GM21447 (cell line): Measurements from ENCODE around the gene SCN2B.

Experiments
- ATAC-seq: cut with Tn5 transposase; IDR thresholded peaks from one replicate; pipeline ENCODE4 v1.9.1; 2021; ENCODE audit not compliant: unreplicated experiment

SCN2B gene

DNA sequence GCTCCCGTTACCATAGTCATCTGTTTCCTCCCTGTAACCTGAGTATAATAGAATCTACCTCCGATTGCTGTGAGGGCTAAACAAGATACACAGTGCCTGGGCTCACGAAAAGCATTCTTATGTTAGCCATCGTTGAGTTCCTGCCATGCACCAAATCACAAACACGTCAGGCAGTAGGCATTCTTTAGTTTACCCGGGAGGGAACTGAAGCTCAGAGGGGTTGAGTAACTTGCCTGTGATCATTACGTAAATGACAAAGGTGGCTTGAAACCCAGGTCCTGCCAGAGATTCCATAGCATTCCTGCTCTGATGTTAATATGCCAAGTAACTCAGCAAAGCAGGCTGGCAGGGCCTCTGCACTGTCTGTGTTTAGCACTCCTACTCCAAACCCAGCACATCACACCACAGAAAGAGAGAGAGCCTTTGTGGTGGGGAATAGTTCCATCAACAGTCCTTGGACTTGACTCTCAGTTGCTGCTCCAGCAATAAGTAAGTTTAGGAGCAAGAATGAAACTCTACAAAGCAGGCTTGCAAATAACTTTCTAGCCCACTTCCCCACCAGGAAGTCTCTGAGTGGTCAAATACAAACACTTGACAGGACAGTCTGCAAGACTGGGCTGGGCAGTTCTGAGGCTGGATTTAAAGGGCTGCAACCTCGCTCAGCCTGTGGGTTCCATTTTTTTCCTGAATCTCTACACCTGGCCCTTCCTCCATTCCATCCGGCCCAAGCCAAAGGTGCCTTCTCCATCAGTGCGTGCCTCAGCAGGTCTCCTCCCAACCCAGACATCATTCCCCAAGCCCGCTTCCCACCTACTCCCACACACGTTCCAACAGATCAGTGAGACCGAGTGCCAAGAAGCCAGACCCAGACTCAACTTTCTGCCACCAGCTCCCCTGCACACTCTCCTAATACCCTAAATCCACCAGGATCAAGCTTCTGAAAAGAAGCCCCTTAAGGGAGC lies 1.1 kb downstream of the SCN2B start:
- no peak for ATAC-seq

DNA sequence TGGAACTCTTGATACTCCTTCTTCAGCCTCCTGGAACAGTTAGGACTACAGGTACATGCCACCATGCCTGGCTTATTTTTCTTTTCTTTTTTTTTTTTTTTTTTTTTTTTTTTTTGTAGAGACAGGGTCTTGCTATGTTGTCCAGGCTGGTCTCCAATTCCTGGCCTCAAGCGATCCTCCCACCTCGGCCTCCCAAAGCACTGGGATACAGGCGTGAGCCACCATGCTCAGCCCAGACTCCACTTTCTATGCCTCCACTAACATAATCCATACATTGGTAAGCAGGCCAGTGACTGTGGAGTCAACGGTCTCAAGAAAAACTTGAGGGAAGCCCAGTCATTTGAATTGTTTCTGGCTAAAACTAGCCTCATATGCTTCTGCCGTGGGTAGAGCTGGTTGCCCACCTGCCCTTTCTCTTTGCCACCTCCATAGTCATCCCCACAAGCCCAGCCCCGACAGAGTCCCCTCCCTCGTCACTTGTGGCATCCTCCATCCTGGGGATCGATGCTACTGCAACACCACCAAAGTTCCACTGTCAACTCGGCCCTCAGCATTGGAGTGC lies 2.4 kb downstream of the SCN2B start:
- ATAC-seq: no peak

DNA sequence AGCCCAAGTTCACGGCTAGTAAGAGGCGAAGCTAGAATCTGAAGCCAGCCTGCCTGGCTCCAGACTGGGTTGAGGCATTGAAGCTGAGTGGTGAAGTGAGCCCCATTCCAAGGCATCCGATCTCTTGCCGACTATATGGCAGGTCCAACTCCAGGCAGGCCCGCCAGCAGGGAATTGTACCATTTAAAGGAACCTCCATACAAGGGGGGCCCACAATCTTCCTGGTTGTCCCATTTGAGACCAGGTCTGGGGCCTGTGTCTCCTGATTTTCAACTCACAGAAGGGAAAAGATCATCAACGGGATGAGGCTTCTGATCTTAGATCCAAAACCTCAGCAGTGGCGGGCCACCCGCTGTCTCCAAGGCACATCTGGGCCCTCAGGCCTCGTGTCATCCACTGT lies 4.1 kb downstream of the SCN2B start:
- no peak for ATAC-seq

DNA sequence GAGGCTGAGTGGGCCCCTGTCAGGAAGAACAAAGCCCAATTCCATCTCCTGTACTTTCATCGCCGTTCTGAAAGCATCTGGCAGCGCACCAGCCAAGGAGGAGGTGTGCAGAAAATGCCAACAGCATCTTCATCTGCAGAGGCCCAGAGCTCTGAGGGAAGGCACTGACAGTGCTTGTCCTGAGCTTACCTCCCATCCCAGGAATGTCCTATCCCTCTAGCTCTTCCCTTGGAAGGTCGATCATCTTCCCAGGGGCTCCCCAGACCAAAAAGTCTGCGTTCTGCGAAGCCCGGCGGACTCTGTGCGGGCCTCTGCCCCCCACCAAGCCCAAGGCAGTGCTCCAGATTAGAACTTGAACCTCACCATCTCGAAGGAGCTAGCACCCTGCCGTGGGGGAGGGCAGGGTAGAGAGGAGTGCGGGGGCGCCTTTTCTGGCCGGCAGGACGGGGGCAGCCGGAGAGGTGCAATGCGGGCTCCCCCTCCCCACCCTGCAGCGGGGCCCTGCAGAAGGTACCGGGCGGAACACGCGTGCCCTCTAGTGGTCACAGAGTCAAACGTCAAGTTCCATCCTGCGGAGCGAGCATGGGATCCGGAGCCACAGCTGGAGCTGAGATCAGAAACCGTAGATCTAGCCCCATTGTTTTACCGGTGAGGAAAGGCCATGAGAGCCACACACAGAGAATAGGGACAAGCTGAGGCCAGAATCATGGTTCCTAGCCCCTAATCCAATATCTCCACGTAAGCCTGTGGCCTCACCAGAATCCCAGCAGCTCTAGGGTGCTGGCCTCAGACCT lies 5.0 kb downstream of the SCN2B start:
- no peak for ATAC-seq

DNA sequence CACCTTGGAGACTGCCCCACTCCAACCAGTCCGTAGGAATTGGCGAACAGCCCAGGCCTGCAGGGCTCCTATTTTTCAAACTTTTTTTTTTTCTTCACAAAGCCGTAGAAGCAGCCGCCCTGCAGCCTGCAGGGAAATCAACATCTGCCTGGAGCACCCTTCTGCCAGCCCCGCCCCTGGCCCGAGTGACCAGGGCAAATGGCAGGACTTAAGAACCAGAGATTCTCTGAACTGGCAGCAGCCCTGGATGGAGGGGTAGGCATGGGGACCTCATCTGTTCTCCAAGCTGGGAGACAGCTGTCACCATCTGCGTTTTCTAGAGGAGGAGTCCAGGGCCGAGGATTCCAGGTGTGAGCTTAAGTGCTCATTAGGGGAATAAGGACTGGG lies 5.6 kb downstream of the SCN2B start:
- no peak for ATAC-seq

DNA sequence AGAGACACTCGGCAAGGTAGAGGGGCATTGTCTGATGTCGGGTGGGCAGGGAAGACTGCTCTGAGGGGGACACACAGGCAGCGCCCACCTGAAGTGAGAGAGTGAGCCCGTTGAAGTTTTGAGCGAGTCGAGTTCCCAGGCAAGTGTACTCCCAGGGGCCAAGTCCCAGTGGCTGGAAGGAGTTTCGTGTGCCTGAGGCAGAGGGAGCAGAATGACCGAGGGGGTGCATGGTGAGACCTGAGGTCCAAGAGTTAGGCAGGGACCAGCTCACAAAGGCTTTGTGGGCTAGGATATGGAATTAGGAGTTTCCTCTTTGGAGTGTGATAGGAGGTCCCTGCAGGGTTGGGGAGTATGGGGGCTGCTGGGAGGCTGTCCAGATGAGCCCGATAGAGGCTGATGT lies 6.2 kb downstream of the SCN2B start:
- ATAC-seq: no peak

DNA sequence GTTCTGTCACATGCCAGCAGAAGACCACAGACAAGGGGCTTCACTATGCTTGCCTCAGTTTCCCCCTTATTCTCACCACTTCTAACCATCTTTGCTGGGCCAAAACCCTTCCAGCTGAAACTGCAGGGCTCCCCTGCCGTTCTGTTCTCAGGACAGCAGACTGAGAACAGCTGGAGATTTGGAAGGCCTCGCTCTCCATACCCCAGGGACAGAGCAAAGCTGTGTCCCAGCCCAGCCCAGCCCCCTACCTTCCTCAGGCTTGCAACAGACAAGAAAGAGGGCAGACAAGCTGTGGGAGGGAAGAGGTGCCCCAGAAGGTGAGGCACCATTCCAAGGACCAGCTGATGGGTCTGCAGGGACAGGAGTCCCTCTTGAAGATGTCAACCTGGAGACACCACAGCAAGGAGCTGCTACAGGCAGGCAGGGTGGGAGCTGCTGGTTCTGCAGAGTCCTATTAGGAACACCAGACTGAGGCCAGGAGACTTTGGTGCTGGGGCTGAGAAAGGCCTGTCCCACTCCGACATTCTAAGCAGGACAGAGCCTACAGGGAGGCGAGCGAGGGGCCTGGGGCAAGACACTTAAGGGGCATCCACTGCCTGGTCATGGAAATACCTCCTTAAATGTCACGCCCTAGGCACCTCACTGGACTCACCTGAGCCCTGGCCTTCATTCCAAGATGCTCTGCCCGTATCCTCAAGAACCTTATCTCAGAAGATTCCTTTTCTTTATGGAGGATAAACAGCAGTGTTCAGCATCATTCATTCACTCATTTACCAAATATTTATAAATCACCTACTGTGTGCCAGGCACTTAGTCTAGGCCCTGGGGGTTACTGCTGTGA lies 6.9 kb downstream of the SCN2B start:
- no peak for ATAC-seq

DNA sequence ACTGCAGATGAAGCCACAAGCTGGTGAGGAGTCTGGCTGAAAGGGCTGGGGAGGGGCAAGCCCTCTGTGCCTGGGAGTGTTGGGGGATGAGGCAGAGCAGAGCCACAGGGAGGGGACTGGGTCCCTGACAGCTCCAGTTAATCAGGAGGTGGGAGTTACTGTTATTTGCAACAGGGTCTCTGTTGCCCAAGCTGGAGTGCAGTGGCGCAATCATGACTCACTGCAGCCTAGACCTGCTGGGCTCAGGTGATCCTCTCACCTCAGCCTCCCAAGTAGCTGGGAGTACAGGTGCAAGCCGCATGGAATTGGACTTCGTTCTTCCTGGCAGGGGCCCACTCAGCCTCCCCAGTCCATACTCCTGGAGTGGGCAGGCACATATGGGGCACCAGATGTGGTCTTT lies 7.7 kb downstream of the SCN2B start:
- ATAC-seq: no peak

DNA sequence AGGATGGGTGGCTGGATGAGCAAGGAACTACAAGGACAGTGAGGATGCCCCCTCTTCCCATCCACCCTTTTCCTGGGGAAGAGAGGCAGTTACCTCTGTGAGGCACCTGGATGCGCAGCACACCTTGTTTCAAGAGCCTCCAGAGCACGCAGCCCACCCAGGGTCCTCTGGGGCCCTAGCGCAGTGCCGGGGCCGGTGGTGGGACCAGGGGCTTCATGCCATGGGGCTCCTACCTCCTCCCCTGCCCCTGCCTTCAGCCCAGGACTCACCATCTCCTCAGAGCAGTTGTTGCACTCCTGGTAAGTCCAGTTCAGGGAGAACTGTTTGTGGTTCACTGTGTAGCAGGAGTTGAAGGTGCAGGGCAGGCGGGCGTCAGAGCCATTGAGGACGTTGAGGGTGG lies 8.1 kb downstream of the SCN2B start:
- ATAC-seq: no peak

DNA sequence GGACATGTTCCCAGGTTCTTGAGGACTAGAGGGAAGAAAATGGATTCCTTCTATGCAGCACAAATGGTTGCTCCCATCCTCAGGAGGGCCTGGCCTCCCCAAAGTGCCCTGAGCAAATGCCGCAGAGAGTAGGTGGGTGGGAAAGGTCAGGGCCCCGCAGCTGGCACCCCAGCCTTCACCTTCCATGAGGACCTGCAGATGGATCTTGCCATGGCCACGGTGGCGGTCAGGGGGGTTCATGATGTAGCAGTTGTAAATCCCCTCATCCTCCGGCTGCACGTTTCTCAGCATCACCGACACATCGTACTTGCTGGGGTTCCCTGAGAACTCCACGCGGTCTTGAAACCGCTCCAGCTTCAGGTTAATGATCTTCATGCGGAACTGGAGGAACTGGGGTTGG lies 8.5 kb downstream of the SCN2B start:
- ATAC-seq: no peak

DNA sequence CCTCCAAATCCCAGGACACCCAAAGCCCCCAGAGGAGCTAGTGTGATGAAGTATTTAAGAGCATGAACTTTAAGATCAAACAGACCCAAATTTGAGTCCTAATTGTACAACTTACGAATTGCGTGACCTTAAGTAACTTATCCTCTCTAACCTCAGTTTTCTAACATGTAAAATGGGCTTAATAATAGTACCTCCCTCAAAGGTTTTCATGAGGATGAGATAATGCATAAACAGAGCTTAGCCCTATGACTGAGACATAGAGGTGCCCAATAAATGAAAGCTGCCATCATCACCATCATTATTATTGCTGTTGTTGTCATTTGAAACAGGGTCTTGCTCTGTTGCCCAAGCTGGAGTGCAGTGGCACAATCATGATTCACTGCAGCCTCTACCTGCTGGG lies 9.2 kb downstream of the SCN2B start:
- no peak for ATAC-seq

DNA sequence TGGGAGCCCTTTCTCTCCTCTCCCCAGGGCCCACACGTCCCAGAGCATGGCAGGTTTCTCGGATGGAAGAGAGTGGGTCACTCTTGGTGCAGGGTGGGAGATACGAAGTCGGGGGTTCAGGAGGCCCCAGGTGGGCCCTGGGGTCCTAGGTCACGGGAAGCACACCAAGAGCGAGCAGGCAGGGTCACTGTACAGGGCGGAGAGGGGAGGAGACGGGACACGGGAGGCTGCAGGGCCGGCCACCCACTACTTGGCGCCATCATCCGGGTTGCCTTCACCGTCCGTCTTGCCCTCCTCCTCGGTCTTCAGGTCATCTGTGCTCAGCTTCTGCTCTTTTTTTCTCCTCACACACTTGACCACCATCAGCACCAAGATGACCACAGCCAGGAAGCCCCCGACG lies 9.8 kb downstream of the SCN2B start:
- no peak for ATAC-seq

DNA sequence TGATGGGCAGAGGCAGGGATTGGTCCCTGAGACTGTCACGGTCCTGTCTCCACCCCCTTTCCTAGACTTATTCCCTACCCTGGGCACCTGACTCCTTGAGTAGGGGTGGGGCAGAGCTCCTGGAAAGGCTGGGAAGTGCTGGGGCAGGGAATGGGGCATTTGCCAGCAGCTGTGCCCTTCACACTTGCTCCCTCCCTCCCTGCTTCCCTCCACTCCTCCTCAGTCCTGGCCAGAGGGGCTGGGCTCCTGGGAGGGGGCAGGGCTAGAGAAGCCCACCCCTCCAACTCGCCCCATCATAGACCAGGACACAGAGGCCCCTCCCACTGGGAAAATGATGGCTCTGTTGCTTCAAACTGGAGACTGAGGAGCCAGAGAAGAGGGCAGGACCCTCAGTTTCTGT lies 11.6 kb downstream of the SCN2B start:
- ATAC-seq: no peak

DNA sequence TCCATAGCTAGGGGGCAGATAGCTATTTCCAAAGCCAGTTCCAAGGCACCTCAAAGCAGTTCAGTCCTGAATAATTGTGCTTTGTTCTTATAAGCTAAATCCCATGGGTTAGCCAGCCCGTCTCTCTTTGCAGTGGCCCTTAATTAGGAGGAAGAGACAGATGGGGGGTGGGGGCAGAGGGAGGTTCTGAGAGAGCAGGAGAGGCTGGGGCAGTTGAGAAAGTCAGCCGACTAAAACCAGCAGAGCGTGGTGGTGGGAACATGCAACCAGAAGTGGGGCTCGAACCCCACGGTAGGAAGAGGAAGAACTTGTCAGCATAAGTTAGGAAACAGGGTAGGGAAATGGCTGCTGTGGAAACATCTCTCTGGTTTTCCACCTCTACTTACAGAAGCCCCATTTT lies 12.9 kb downstream of the SCN2B start:
- ATAC-seq: no peak

DNA sequence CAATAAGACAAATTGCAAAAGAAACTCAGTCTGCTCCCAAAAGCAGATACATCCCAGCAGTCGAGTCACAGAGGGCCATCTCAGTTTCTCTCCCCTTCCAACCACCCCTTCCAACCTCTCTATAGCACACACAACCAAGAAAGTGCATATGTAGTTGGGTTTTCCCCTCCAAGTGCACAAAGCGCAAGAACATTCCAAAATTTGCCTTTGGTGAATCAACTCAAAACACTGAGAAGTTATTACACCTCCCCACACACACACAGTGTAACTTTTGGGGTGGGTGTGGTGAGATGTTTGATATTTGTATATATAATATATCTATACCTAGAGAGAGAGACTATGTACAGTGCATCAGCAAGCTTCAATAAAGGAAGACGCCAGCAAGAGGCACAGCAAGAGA lies 13.6 kb downstream of the SCN2B start:
- ATAC-seq: no peak

DNA sequence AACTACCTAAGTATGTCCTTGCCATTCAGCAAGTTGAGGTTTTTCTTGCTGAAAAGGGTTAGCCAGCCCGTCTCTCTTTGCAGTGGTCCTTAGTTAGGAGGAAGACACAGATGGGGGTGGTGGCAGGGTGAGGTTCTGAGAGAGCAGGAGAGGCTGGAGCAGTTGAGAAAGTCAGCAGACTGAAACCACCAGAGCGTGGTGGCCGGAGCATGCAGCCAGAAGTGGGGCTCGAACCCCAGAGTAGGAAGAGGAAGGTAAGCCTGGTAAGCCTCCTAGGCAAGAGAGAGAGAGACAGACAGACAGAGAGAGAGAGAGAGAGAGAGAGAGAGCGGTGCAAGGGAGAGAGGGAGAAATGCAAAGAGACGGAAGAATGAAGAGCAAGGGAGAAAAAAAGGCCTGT lies 14.7 kb downstream of the SCN2B start:
- ATAC-seq: no peak

DNA sequence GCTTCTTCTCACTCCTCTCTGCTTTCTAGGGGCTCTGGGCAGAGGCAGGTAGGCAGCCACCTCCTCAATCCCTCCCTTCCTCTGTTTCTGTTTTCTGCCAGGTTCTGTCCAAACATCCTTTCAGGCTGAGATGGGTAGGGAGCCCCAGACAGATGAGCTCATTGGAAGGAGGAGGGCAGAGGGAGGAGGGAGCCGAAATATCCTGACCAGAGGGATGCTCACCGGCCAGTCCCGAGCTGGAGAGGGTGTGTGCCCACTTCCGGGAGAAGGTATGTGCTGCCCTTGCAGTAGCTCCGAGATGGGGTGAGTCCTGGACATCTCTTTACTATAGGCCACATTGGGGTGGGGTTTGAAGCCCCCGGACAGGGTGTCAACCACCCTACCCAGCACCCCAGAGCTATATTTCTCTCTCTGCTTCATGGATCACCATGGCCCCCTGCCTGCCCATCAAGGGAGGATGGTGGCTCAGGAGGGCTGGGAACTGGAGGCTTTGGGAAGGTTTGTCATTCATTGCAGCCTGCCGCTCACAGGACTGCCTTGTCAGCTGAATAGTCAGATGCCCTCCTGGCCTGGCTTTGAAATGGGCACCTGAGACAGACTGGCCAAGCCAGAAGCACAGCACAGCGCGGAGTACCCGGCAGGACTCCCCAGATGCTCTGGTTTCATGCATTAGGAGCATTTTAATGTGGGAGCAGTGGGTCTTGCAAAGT lies 19.1 kb downstream of the SCN2B start:
- no peak for ATAC-seq

DNA sequence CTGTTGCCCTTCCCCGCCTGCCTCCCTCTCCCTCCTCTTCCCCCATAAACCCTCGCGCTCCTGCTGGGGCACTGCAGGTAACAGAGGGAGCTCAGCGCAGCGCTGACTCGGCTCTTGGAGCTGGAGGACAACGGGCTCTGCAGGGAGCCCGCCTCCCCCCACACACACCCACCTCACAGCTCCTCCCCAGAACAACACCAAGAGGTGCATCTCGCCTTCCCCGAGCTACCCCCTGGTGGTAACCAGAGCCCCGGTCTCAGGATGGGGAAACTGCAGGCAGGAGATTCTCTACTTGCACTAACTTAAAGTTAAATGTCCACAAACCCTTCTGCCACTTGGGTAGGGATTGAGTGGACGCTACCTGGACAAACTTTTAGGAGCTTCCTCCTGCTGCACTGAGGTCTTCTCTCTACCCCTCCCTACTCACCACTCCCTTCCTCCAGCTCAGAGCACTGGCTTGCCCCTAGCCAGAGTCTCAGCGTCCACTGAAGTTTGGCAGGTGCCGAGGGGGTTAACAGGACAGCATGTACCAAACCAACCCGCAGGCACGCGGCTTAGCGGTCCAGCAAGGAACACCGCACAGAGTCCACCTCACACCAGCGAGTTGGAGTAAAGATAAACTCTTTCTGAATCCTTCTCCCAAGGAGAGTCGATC lies 19.8 kb downstream of the SCN2B start:
- ATAC-seq: no peak

DNA sequence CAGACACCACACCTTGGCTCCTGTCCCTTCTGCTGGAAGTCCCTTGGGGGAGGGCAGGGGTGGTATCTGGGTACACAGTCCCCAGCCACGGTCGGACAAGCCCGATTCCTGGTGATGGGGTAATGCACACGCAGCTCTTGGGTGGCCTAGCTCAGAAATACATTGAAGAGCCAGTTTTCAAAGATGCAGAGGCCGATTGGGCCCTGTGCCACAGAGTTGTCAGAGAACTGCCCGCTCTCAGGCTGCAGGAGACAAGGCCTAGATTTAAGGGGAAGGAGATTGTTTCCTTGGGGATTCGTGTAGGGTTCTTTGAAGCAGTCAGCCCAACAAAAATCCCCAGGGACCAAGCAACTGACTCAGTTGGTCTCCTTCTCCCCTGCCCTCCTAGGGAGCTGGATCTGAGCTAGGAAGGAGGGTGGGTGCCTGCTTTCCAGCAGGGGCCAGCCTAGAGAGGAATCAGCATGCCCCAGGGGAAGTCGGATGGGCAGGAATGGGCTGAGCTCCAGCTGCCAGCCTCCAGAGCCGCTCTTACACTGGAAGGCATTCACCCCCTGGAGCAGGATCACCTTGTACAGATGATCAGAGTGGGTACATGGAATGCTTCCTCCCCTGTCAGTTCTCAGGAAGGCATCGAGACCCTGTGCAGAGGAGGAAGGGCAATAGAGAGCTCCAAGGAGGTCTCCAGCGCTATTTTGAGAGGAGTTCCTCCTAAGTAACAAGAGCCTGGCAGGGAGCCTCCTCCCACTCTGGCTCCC lies 20.5 kb downstream of the SCN2B start:
- no peak for ATAC-seq
